Measurements from ENCODE around the gene LRRC41. TPM values are rescaled to one million over a fixed set of nuclear protein-coding genes. Genes with fewer than 3 reads are reported as not detected.

Gene LRRC41
- total and polyA plus RNA-seq, 8 donors, result 19.8 to 31.3 (median 26.2) TPM

DNA sequence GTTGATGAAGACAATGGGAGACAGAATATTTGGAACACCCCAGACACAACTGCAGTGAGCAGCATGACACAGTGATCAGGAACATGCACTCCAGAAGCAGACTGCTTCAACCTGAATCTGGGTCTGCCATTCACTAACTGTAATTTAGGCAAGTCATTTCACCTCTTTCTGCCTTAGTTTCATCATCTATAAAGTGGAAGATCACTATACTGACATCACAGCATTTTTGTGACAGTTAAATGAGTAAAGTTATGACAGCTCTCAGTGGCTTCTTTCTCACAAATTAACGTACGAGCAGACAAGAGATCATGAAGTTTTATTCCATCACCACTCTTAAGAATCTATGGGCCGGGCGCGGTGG, 14.3 kb downstream of the LRRC41 start:
- H3K4me1 ChIP-seq, result no peaks in the 10 kb centered on the region
- FAIRE-seq, result no peak
- H3K9me3 ChIP-seq, result no peaks in the 10 kb centered on the region
- DNase-seq, result no peak
- TF ChIP-seq, protein P1, sequence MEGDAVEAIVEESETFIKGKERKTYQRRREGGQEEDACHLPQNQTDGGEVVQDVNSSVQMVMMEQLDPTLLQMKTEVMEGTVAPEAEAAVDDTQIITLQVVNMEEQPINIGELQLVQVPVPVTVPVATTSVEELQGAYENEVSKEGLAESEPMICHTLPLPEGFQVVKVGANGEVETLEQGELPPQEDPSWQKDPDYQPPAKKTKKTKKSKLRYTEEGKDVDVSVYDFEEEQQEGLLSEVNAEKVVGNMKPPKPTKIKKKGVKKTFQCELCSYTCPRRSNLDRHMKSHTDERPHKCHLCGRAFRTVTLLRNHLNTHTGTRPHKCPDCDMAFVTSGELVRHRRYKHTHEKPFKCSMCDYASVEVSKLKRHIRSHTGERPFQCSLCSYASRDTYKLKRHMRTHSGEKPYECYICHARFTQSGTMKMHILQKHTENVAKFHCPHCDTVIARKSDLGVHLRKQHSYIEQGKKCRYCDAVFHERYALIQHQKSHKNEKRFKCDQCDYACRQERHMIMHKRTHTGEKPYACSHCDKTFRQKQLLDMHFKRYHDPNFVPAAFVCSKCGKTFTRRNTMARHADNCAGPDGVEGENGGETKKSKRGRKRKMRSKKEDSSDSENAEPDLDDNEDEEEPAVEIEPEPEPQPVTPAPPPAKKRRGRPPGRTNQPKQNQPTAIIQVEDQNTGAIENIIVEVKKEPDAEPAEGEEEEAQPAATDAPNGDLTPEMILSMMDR (IDR thresholded peaks at IDR 0.05), result no peak
- intact Hi-C loops (cut with DNase I), result no loop called here
- no peak for ATAC-seq
- 95 to 97% methylated on average over 5 of the region's 5 CpGs for WGBS, 2 donors
- no peaks in the 10 kb centered on the region for H3K27me3 ChIP-seq
- no peak overlapping the region for H3K4me3 ChIP-seq
- H3K36me3 ChIP-seq, result peaks cover 0 to 13% (median 7%) of the 10 kb centered on the region in 3 donors
- no peak overlapping the region for H3K27ac ChIP-seq

DNA sequence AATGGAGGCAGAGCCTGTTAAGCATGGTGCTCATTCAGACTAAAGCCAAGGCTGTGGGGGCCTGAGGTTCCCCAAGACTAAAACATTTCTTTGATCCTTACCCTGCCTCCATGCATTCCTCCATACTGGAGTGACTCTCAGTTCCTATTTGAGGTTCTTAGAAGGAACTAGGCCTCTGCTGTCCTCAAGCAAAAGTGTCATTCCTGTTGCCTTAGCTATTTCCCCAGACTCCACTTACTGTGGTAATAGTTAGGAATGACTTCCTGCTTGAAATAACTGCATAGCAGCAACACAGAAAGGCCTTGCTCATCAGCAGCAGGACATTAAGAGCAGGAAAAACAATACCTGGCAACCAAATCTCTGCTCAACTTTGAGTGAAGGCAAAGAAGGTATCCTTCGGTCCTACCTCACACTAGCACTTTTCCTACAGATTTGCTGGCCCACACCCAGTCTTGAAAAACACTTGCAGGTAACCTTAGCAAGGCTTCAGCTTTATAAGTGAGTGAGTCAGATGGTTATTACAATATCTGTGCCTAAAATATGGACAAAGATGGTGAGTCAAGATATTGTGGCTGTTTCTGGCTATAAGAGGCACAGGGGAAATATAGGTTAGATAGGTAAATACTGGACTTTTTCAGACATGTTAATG, 14.8 kb downstream of the LRRC41 start:
- no peak for DNase-seq
- intact Hi-C loops (cut with DNase I), result no loop called here
- Histone ChIP-seq H3K9me3 (no peaks in the 10 kb centered on the region), H3K27me3 (no peaks in the 10 kb centered on the region), H3K36me3 (peaks cover 0 to 13% (median 7%) of the 10 kb centered on the region in 3 donors), H3K4me3 (no peak overlapping the region), H3K4me1 (no peaks in the 10 kb centered on the region), H3K27ac (no peak overlapping the region)
- ATAC-seq, result no peak
- no peak for FAIRE-seq
- TF ChIP-seq, protein P1 (IDR thresholded peaks at IDR 0.05), result no peak
- 79 to 84% methylated on average over 1 of the region's 1 CpG for WGBS, 2 donors

DNA sequence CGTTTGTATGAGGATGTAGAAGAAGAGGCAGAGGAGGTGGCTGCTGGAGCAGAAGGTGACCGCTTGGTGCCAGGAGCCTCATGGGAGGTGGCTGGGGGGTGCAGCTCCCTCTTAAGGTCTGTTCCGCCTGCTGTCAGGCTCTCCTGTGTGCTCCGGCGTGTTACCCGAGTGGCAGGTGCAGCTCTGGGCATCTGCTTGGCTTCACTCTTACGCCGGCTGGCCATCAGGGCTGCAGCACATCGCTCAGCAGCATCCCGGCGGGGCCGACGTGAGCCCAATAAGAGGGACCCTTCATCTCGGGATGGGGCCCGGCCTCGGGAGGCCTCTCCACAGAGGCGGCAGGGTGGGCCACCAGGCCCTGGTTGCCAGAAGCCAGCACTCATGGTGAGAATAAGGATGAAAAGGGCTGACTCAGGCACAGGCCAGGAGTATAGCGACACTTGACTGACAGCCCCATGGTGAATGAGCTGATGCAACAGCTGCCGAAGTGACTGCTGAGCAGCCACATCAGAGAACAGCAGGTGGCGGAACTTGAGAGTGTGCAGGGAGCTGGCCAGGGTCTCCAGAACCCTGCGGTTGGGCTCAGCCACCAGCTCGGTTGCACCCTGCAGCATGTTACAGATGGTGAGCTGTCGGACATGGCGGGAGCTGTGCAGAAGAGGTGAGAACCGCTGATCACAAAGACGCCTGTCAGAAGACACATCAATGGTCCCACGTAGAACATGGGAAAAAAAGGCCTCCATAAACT, 17.5 kb downstream of the LRRC41 start:
- H3K4me3 ChIP-seq, result no peak overlapping the region
- no peaks in the 10 kb centered on the region for H3K27me3 ChIP-seq
- H3K4me1 ChIP-seq, result no peaks in the 10 kb centered on the region
- TF ChIP-seq, protein P1 (IDR thresholded peaks at IDR 0.05), result no peak
- DNase-seq (no peak), FAIRE-seq (no peak), ATAC-seq (peak in 1 of 4 donors; percentile 20)
- intact Hi-C loops (cut with DNase I), result no loop called here
- H3K36me3 ChIP-seq, result peaks cover 0 to 25% (median 7%) of the 10 kb centered on the region in 3 donors
- H3K9me3 ChIP-seq, result no peaks in the 10 kb centered on the region
- no peak overlapping the region for H3K27ac ChIP-seq
- WGBS, 2 donors, result 91 to 92% methylated on average over 27 of the region's 27 CpGs

DNA sequence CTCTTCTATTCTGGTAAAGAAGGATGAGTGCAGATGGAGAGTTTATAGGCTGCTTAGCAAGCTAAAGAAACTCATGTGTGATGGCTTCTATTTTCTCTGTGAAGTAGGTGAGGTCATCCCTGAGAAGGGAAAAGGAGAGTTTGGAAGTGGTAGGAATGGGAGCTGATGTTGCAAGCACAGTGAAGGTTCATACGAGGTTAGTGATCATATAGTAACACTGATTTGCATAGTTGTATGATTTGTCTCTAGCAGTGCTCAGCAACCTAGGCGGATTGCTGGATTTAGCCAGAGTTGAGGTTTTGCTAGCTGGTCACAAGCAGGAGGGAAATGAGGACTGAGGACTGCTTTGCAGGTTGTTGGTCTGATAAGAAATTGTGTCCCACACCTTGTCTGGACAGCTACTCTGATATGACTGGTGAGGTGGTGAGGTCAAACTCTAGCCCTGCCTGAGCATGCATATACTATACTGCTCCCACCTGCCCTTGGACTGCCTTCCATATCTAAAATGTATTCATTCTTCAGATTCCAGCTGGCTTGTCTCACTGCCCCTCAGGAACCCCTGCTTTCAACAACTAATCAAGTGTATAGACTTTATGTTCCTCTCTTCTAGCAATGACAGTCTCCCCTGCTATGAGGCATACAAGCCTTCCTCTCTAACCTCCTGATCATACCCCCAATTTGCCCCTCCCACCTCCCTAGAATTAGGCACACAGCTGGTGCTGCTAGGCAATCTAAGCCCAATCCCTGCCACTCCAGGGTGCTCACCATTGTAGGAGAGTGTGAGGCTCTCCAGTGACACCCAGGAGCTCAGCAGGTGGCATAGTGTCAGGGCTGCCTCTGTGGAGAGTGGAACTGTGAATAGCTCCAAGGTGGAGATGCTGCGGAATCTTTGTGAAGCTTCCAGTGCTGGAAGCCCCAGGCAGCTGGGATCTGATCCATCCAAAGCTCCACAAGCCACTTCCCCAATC, 18.5 kb downstream of the LRRC41 start:
- Histone ChIP-seq H3K36me3 (peaks cover 0 to 33% (median 7%) of the 10 kb centered on the region in 3 donors), H3K9me3 (no peaks in the 10 kb centered on the region), H3K27ac (no peak overlapping the region), H3K4me1 (no peaks in the 10 kb centered on the region), H3K4me3 (no peak overlapping the region), H3K27me3 (no peaks in the 10 kb centered on the region)
- DNase-seq (no peak), ATAC-seq (no peak), FAIRE-seq (no peak)
- 86 to 87% methylated on average over 3 of the region's 3 CpGs for WGBS, 2 donors
- TF ChIP-seq, protein P1 (IDR thresholded peaks at IDR 0.05), result no peak
- intact Hi-C loops (cut with DNase I), result no loop called here

Measured in pancreas (tissue), 10 donors.